ENCODE measurements around the gene RGS6.

Gene RGS6

DNA sequence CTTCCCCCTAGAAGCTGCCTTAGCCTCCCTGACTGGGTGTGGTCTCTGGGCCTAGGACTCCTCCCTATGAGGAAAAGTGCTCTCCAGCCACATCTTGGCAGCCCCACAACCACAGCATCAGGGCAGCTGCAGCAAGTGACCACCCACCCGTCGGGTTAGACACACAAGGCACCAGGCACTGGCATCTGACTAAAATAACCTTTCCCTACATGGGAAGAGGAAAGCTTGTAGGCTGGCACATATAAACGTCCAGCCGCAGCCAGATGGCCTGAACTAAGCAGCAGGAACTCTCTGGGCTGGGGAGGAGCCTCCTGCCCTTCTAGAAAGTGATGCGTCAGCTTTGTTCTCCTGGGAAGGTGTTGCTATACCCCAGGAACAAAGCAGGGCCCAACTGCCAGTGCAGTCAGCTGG lies 632.9 kb downstream of the RGS6 start:
- DNase-seq, result no peak

GRCh38 chr14:72565917-72566316 lies 633.7 kb downstream of the RGS6 start:
- DNase-seq, result no peak

DNA sequence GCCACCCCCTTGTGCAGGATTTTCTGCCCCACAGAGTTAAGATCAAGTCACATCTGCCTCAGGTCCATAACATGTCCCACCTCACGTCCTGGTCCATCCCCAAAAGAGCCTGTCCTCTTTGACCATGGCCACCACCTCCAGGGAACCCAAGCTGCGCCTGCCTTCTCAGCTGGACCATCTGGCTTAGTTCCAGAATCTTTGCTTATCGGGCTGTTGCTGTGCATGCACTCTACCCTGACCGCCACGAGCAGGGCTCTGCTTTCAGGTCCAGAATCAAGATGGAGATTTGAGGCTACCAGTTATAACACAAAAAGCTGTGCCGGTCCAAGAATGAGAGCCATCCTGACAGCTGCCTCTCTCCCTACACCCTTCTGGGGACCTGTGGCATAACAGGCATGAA lies 635.0 kb downstream of the RGS6 start:
- no peak for DNase-seq

DNA sequence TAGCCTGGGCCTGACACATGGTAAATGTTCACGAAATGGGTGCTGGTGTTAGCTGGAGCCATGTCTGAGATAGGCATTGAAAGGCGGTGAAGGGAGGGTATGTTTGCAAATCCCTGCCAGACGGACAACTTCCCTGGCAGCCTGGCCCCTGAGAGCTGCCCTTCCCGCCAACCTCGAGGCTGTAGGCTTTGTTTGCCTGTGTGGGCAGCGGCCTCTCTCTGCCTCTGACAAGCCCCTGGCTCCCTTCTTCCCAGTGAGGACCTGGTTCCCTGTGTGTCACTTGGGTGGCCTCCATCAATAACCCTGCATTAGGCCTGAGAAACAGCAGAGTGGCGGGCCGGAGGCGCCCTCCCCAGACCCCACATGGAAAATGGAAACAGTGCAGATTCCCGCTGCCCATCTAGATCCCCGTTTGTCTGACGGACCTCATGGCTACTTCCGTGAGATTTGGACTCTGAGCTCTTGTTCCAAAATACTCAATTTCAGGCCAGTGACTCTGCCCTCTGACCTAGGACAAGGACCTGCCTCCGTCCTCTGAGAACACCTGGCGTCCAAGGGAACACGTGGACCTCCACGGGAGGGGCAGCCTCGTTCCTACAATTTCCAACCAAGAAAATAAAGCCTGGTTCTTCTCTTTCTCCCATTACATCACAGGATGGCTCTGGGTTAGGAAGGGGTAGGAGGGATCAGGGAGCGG lies 636.2 kb downstream of the RGS6 start:
- DNase-seq, result no peak

DNA sequence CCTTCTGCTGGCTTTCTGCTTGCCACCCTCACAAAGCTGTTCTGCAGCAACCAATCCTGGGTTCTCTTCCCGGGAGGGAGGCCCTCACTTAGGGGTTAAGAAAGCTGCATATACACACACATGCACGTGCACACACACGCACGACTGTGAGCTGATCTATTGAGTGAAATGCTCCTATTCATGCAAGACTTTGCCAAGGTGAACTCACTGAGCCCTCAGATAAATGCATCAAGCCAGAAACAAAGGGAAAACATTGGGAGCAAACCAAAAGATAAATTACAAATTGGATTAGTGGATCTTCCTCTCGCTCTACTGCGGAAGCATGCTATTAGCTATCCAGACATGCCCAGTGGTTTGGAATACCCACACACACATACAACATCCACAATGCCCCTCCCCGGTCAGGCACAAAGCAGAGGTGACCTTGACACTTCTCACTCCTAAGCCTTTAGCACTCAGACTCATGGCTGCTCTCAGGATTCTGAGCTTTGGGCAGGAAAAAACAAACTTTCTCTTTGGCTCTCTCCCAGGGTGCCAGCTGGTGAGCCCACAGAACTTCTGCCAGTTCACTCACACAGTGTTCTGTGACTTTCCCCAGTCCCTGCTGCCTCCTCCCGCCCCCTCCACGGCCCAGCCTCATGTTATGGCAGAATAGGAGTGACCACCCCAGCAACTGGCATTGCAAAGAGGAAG lies 641.6 kb downstream of the RGS6 start:
- DNase-seq, result no peak

- DNase-seq, result no peak
Measured at GRCh38 chr14:72574715-72575114, 642.5 kb downstream of the RGS6 start.

DNA sequence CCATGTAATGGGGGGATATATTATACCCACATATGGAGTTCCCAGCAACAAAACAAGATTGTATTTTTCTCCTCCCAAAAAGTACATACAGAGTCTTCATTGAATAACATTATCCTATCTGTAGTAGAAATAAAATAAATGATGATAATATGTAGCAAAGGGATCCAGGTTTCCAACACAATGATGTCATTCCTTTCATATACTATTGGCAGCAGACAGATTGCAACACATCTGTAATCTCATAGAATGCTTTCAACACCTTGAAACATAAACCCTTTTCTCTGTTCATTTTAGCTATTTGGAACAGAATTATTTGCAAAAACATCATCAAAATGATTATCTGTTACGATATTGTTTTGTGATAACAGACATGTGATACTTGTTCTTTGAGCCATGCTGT lies 644.0 kb downstream of the RGS6 start:
- no peak for DNase-seq

- no peak for DNase-seq
Measured at GRCh38 chr14:72577521-72577920, 645.3 kb downstream of the RGS6 start.

- DNase-seq, result no peak
Measured at GRCh38 chr14:72578514-72578913, 646.3 kb downstream of the RGS6 start.

GRCh38 chr14:72582582-72582981 lies 650.4 kb downstream of the RGS6 start:
- DNase-seq, result no peak

DNA sequence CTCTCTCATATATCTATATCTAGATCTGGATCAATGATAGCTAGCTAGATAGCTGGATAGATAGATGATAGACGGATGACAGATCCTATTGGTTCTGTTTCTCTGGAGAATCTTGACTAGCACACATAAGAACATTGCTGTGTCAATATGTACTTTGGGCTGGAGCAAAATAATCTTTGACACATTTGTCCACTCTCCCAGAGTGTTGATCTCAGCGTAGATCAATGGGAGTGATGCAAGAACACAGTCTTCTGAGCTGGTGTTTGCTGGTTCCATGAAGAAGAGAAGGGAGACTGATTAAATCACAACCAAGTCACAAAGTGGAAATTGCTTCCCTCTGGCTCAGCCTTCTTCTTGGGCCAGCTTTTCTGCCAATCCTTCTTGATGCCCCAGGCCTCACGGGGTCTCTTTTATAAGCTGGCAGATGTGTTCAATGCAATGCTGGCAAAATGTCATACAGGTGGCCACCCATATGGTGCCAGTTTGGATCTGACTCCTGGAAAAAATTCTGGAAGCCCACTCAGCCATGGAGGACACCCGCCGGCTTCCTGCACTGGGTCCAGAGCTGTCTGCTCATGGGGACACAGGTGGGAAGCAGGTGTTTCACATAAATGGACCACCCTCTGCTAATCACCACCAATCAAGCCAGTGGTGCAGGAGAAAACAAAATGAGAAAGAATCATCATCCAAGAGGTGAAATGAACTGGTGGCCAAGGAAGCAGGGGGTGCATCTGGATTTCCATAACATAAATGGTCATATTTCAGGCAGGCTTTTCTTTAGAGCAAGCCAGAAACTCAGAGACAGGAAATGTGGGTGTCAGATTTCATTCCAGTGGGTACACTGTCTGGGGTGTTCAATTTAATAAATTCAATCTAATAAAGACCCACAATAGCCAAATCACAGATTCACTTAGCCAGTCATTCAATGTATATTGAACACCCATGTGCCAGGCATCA lies 651.4 kb downstream of the RGS6 start:
- DNase-seq, result no peak

- no peak for DNase-seq
Measured at GRCh38 chr14:72588521-72588920, 656.3 kb downstream of the RGS6 start.

DNA sequence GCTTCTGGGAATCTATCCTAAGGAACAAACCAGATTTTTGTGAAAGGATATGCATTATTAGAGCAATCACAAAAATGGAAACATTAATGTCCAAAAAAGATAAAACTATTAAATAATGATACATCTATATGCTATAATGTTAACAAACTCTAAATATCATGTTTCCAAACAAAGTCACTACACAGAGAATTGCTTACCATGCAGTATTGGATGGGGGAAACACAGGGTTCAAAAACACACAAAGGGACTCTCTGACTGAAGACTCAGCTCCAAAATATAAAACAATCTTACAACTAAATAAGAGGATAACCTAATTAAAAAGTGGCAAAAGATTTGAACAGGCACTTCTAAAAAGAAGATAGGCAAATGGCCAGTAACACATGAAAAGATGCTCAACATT lies 657.4 kb downstream of the RGS6 start:
- DNase-seq, result no peak

DNA sequence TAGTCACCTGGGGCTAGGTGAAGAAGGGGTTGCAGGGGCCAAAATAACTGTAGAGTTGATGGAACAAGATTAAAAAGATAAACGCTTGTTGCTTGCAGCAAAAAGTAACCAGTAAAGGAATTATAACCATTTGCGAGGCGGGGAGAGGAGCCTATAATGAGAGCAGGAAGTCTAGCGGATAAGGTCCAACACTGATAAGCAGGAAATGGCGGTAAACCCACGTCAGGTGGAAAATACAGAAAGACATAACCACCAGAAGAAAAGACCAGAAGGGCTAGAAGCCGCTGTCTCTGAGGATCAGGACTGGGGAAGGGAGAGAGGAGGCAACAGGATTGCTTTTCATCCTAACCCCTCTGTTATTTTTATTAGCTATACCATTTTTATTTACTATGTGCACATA lies 658.3 kb downstream of the RGS6 start:
- DNase-seq, result no peak

- DNase-seq, result no peak
Measured at GRCh38 chr14:72591391-72591790, 659.2 kb downstream of the RGS6 start.

DNA sequence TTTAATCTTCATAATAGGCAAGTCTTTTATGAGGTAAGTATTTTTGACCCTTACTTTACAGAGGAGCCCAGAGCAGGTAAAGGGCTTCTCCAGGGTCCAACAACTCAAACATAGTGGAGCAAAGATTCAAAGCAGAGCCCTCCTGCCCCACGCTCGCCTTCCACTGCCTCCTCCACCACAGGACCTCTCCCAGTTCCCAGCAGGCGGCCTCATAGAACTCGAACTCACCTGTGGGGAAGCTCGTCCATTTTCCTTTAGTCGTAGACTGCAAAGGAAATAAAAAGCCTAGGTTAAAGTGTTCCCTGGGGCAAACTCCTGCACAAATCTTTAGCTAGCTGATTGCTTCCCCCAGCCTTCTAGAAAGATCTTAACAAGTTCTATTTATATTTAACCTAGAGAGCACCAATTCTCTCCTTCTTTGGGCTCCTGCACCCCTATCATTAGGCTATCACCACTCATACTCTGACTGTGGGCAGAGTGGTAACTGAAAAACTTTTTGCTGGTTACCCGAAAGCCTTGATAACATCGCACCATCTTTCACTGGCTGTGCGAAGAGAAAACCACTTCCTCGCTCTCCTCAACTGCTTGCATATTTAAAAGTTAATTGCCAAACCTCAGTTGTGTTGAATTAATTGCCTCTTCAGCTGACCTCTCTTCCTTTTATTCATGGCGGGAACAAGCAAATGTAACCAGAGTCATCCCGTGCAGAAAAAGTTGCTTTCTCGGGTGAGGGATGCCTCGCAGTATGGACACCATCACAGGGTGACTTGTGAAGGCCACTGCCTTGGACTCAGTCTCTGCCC lies 662.1 kb downstream of the RGS6 start:
- DNase-seq, result no peak

- no peak for DNase-seq
Measured at GRCh38 chr14:72595152-72595862, 663.1 kb downstream of the RGS6 start.

GRCh38 chr14:72597252-72598233 lies 665.3 kb downstream of the RGS6 start:
- DNase-seq, result no peak

DNA sequence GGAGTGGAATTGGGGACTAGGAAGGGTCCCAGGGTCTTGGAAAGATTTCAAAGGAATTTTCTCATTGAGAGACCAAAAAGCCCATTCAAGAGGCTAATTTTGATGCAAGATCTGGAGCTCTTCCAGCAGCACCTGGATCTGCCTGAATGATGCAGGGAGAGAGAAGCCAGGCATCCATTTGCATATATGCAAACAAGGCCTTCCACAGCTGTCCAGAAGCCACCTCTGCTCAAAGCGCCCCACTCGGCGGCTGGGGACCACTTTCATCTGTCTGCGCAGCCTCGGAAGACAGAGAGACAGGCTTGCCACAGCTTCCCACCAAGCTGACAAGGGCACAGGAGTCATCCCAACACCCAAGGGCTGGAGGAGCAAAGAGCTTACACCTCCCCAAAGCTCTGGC lies 666.1 kb downstream of the RGS6 start:
- no peak for DNase-seq

GRCh38 chr14:72599579-72600470 lies 667.6 kb downstream of the RGS6 start:
- DNase-seq, result no peak
